GM19239 (cell line): ENCODE measurements around the gene ATP6V1A.

Source experiments
- DNase-seq: peaks from one replicate; pipeline ENCODE4 v3.0.0; 2011; ENCODE audit warnings: low spot score; ENCODE audit not compliant: insufficient read length
- FAIRE-seq: peaks from 2 replicates; lab custom pipeline; 2011; peaks lifted over from hg19 to GRCh38; lab: Jason Lieb, UNC

ATP6V1A gene

DNA sequence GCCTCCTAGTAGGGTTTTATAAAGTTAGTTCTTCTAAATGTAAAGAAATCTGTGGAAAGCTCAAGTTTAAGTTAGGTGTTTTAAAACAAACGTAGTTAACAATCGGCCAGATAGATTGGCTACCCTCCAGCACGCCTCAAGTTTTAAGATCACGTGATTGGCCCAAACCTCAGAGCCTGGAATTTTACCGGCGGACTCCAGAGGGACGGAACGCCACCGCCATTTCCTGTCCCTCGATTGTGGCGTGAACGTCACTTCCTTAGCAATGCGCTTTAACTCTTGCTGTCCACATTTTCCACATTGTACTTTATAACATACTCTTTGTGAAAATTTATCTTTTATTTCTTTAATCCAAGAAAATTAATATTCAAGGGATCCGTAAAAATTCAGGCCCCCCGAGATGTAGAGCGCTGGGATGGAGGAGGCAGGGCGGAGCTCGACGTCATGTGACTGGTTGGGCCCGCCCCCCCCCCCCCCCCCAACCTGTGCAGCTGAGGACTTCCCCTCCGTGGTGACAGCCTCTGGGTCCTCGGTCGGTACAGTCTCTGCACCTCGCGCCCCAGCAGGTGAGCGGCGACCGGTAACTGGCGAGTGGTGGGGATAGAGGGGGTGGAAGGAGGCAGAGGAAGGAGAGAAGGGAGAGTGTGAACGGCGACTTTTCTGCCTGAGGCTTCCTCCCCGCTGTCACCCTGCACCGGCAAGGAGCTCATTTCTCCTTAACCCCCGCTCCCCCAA, at the start of gene ATP6V1A:
TSS of gene ATP6V1A (plus strand) at position 488 of the 735 bp plus-strand sequence. CDS start 31,719 bp downstream, outside the sequence.
- FAIRE-seq (peak; percentile 89), DNase-seq (no peak)

DNA sequence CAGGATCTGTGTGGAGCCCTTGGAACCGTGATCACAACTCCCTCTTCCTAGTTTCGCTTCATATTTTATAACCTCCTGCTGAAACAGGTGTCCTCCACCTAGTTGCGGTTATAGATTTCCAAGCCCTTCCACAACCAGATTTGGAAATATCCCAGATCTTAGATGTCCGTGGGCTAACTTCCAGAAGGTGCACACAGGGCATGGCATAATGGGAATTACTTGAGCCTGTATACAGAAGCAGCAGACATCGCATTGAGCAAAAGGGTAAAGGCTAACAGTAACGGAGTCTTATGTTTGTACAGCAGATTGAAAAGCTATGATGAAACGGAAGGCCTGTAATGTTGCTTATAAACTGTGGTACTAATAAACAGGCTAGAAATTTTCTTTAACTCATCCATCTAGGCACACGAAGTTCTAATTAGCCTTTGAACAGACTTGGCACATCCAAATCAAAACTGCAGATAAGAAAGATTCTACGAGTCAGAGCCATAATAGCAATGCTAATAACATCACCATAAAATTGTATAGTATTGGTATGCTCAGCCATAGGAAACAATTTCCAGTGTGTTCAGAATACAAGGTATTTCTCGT, 49.2 kb upstream of the ATP6V1A start:
- peak; percentile 11 for FAIRE-seq
- no peak for DNase-seq

DNA sequence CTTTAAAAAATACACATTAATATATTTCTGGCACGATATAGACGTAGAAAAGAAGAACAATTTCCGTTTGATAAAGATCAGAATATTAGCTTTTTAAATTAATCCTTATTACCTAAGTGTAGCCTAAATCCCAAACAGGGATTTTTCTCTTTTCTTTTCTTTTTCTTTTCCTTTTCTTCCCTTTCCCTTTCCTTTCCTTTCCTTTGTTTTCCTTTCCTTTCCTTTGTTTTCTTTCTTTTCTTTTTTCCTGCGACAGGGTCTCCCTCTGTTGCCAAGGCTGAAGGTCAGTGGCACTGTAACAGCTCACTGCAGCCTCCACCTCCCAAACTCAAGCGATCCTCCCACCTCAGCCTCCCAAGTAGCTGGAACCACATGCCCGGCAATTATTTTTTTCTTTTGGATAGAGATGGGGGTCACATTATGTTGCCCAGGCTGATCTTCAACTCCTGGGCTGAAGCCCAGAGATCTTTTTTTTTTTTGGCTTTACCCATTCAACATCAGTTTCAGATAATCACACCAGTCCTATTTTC, 48.6 kb upstream of the ATP6V1A start:
- FAIRE-seq: no peak
- no peak for DNase-seq

DNA sequence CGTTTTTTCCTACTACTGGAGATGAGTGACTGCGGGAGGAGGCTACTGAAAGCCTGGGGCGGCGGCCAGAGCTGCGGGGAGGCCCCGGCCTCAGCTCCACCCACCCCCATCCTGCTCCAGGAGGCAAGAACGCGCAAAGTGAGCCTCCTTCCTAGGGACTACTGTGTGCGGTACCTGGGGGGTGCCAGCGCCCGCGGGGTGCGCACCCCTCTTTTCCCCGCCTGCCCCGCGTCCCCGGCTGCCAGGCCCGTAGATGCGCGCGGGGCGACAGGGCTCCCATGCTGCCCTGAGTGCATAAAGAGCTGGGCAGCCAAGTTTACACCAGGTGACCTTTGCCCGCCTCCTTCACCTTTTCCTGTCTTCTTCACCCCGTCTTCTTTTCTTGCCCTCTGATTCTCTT, 47.9 kb upstream of the ATP6V1A start:
- no peak for FAIRE-seq
- no peak for DNase-seq

DNA sequence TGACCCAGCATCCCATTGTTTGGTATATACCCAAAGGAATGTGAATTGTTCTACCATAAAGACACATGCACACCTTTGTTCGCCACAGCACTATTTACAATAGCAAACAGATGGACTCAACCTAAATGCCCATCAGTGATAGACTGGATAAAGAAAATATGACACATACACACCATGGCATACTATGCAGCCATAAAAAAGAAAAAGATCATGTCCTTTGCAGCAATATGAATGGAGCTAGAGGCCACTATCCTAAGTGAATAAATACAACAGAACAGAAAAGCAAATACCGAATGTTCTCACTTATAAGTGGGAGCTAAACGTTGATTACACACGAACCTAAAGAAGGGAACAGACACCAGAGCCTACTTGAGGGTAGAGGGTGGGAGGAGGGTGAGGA, 39.0 kb upstream of the ATP6V1A start:
- no peak for FAIRE-seq
- DNase-seq: no peak

DNA sequence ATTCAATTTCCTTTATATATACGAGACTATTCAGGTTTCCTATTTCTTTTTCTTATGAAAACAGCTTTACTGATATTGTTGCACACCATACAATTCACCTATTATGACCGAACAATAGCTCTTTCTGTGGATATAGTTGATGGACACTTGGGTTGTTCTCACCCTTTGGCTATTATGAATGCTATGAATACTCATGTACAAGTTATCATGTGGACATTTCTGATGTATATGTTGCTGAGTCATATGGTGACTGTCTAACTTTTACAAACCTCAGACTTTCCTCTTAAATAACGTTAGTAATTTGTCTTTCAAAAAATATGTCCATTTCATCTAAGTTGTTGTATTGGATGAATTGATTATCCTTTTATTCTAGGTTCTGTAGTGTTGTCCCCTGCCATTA, 34.7 kb upstream of the ATP6V1A start:
- FAIRE-seq (peak; percentile 28), DNase-seq (no peak)

DNA sequence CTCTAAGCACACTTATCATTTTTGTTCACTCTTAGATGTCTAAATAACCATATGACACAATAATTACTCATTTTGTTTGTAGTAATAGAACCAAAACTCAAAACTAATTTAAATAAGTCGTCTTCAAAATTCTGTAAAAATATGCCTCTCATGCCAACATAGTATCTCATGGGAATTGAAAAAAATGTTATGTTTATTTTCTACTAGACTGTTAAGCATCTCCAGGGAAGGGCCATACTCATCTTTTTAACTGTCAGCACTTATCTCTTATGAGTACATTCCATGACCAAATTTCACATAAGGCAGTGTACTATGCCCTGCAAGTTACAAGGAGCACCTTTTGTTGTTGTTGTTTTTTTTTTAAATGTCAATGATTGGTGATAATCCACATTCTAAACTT, 32.1 kb upstream of the ATP6V1A start:
- FAIRE-seq: no peak
- DNase-seq: no peak

DNA sequence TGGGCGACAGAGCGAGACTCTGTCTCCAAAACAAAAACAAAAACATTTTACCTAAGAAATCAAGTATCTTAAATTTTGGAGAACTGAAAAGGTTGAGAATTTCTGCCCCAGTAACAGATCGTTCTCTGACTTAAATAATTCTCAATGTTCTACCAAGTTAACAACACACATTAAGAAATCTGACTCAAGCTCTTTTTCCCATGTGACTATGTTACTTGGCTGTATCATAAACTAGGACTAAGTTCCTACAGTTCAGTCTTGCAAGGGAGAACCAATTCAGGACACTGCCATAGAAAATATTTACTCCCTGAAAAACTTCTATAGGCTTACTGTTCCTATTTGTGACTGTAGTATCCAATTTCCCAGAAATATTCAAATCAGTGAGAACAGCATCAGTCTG, 29.5 kb upstream of the ATP6V1A start:
- no peak for DNase-seq
- FAIRE-seq: no peak

DNA sequence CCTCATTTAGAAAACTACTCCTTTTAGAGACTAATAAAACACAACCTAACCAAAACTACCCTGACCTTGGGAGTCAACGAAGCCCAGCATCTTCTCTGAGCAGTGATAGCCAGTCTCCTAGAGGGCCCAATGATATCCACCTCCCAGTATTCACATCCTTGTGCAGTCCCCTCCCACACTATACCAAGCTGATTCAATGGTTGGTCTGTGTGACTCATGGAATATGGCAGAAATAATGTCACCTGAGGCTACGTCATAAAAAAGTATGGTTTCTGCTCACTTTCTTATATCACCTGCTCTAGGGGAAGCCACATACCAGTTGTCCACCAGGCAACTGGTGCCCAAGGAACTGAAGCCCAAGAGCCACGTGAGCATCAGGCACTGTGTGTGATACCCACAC, 29.0 kb upstream of the ATP6V1A start:
- FAIRE-seq: no peak
- no peak for DNase-seq

DNA sequence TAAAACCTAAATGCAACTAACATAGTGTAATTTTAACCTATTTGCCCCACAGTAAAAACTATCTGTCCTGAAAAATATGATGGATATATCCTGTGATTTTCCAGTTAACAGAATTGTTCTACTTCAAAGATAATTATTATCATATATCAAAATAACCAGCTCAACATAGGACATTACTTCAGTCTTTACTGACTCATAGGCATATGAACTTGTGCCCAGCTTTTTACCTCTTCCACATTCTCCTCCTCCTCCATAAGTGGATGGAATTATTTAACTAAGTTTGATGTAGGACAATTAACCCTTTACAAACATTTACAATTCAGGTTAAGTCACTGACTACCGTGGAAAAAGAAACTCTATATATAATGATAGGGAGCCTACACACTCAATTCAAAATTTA, 27.5 kb upstream of the ATP6V1A start:
- DNase-seq (no peak), FAIRE-seq (no peak)

DNA sequence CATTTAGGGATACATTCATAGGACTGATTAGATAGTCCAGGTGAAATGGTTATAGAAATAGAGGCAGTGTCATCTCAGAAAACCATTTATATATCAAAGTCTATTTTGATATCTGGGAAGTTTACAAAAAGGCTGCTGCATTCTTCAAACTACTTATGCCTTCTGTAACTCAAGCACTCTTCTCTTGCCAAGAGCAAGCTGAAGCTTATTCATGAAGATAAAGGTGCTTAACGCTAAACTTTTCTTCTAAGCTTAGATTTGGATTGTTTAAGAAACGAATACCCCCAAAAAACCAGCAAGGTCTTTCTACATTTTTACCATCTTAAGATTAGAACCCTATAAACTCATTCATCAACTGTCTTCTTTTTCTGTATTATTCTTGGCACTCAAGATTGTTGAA, 27.1 kb upstream of the ATP6V1A start:
- DNase-seq: no peak
- peak; percentile 51 for FAIRE-seq

DNA sequence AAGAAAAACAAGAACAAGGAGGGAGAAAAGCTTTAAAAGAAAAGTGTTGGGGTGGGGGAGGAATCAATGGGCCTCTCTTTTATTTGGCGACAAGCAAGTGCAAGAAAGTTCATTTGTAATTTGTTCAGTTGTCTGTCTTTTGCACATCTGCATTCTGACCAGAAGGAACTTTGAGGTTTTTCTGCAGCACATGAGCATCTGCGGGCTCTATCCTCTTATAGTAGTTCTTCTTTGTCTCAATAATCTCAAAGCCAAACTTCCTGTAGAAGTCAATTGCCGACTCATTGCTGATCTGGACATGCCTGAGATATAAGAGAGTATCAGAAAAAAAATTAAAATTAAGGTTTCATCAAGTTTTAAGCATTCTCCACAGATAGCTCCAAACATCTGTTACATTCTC, 25.2 kb upstream of the ATP6V1A start:
- FAIRE-seq: peak; percentile 58
- DNase-seq: no peak

DNA sequence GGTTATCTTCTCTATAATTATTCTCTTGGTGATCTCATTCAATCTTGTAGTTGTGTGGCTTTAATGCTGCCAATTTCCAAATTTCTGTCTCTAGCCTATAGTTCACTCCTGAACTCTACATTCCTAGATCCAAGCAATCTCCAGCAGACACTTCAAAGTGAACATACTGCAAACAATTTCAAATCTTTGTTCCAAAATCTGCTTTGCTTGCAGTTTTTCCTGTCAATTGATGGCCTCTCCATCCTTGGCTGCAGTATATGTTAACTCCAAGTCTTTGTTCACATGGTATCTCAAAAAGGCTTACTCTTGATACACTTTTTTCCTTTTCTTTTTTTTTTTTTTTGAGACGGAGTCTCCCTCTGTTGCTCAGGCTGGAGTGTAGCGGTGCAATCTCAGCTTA, 18.2 kb upstream of the ATP6V1A start:
- DNase-seq (no peak), FAIRE-seq (no peak)

DNA sequence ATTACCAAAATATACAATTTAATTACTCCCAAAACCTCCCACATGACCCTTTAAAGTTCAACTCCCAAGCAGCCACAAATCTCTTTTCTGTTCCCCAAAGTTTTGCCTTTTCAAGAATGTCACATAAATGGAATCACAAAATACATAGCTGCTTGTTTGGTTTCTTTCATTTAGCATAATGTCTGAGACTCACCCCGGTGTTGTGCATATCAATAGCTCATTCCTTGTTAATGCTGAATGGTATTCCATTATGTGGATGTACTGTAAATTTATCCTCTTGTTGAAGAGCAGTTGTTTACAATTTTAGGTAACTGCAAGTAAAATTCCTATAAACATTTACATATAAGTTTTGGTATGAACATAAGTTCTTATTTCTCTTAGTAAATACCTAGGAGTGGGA, 16.3 kb upstream of the ATP6V1A start:
- FAIRE-seq: peak; percentile 58

DNA sequence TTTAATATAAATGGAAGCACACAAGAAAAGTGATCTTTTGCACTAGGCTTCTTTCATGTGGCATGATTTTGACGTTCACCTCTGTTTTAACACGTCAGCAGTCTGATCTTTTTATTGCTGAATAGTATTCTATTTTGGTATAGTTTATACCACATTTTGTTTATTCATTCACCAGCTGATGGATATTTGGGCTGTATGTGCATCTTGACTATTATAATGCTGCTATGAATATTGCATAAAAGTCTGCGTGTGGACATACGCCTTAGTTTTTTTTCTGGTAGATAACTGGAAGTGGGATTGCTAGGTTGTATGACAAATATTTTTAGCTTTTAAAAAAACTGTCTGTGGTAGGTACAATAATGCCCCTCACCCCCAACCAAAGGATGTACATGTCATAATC, 15.1 kb upstream of the ATP6V1A start:
- DNase-seq (no peak), FAIRE-seq (no peak)

More for the DNA sequence above, 16.3 kb upstream of the ATP6V1A start:
- DNase-seq: no peak

DNA sequence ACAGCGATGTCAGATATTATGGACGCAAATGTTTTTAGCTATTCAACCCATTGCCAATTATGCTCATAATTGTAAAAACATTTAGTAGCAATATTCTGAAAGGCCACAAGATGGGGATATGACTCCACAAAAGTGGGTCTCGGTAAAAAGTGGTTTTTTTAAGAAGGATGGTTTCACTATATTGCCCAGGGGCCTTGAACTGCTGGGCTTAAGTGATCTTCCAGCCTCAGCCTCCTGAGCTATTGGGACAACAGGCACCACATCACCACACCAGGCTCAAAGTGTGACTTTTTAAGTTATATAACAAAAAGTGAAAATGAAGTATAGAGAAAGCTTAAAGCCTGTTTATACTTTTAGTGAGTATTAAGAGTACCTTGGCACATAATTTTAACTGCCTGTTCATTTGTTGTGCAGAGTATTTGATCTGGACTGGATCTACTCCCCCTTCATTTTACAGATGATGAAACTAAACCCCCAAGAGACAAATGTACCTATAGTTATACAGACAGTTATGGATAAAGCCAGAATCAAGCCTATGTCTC, 10.2 kb upstream of the ATP6V1A start:
- DNase-seq: no peak
- peak; percentile 96 for FAIRE-seq

DNA sequence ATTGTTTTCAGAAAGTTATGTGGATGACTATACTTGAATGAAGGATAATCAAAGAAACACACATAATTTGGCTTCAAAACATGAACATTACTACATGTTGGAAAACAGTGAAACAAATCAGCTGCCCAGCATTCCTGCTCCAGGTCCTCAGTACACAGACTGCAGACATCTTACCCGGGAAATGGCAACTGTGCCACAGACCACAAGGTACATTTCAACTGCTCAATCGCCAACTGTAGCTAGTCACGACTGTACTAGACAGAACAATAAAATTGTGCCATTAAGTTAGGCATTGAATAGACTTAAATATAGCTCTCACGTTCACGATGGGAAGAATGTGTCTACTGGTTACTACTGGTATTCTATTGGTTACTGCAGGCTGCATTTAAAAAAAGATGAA, 5.7 kb upstream of the ATP6V1A start:
- DNase-seq (no peak), FAIRE-seq (no peak)

DNA sequence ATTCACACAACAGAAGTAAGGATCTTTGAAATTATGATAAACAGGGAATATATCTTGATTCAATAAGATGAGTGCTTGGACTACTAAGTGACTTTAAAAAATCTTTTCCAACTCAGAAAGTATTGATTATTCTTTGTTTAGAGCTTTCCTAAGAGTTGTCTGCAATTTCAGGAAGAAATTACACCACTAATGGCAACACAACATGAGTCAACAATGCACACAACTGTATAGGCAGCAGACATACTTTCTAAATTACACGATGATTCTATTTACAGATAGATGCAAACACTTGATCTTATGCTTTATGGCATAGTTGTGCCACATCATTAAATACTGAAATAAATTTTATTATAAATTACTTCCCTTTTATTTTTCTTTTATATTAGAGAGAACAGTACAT, 5.2 kb upstream of the ATP6V1A start:
- no peak for DNase-seq
- no peak for FAIRE-seq

DNA sequence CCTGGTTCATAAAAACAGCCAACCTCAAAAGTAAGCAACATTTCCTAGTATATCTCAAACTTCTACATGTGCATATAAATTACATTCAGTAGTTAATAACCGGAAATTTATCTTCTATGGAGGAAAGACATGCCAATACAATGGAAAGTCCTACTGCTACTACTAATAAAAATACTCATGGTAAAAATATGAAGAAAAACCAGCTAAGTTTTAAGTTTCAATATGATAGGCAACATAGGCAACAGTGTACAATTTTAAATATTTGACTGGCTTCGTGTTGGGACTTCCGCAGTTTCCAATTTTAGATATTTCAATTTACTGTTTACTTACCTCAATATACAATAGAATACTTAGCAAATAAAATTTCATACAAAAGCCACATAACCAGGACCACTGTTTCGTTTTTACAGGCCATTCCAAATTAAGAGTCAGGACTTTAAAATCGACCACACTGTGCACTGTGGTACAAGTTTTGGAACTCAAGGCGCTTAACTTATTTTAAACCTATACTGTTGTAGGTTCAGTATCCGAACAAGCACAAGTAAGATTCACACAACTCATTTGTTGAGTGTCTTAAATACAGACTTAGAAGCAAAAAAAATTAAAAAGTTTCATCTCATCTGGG, 3.7 kb upstream of the ATP6V1A start:
- peak; percentile 65 for FAIRE-seq
- DNase-seq: no peak

DNA sequence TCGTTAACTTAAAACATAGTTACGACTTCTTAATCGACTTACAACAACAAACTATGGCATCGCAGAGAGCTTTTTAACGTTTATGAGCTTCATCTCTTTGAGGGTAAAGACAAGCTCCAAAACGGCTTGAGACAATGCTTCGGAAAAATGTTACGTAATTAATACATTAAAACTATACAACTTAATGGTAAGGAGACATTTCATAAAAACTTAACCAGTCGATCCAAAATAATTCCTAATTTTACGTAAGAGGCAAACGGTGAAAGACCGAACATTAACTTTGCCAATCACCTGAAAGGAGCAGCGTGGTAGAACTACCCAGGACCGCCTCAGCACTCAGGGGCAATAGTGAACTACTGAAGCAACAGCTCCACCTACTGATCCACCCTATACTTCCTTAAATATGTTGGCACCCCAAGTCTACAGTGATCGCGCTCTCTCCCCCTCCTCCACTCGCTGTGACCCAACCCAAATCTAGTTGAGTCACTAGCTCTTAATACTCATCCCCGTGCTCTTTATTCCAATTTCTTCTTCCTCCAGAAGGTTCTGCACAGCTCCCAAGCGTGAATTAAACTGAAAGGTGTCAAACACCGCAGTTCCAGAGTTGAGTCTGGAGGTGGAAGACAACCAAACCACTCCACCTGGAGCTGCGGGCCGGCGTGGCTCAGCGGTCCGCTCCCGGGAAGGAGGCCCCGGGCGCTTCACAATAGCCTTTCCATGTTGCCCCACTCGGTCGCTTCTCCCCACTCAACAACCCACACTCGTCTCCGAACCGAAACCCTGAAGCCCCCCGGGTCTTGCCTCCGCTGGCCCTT, 1.7 kb upstream of the ATP6V1A start:
- DNase-seq (peak; percentile 53), FAIRE-seq (peak; percentile 97)
